Activated CD4-positive, CD25-positive, alpha-beta regulatory T cell (primary cell): Measurements from ENCODE around the gene FMO4.
"Not testable (repeated sequence)": the region's sequence is repeated elsewhere in the genome, so short reads cannot be mapped to it uniquely, and the experiment has no call there.

Experiments used
- DNase-seq, 4 experiments: peaks; one replicate each; lab custom pipeline; 2025; lab: John Stamatoyannopoulos, UW

Gene FMO4

DNA sequence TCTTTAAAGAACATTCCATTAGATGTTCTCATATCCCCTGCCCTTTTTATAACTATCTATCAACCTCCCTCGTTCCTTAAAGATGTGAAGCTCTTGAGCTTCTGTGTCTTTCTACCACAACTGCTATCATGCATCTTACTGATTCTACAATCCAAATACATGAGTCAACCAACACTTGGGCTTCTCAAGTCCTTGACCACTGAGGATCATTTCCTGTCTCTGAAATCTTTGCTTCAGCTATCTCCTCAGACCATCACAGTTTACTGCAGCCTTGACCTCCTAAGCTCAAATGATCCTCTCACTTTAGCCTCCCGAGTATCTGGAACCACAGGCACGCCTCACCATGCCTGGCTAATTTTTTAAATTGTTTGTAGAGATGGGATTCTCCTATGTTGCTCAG, 75.2 kb downstream of the FMO4 start:
- no peak for DNase-seq

GRCh38 chr1:171390740-171391139, 76.8 kb downstream of the FMO4 start:
- DNase-seq: not testable (repeated sequence)
